ENCODE data around the gene SPTBN5. TPM values are rescaled to one million over a fixed set of nuclear protein-coding genes. Genes with fewer than 3 reads are reported as not detected.
A peak's percentile ranks its signal among the peaks of the same experiment; 100 is the strongest.
"Not testable (repeated sequence)": the region's sequence is repeated elsewhere in the genome, so short reads cannot be mapped to it uniquely, and the experiment has no call there.

Gene SPTBN5
- total RNA-seq, 4 donors from 2014 or later = 0.27 to 4.1 (median 1.8) TPM; not detected in 1

- H3K4me3 ChIP-seq = no peak overlapping the region
- H3K27ac ChIP-seq = no peak overlapping the region
- TF ChIP-seq POLR2A (IDR thresholded peaks at IDR 0.05) (no peak), CTCF (IDR thresholded peaks at IDR 0.05) (no peak)
- peaks cover 0 to 17% (median 0%) of the 10 kb centered on the region in 3 donors for H3K36me3 ChIP-seq
- no peaks in the 10 kb centered on the region for H3K27me3 ChIP-seq
- peaks cover 0 to 3% (median 0%) of the 10 kb centered on the region in 4 donors for H3K4me1 ChIP-seq
- DNase-seq = no peak
- no peaks in the 10 kb centered on the region for H3K9me3 ChIP-seq
Measured at GRCh38 chr15:41836073-41836472, 57.8 kb downstream of the SPTBN5 start.

GRCh38 chr15:41834096-41834495, 59.8 kb downstream of the SPTBN5 start:
- TF ChIP-seq POLR2A (IDR thresholded peaks at IDR 0.05) = no peak
- no peak for TF ChIP-seq CTCF (IDR thresholded peaks at IDR 0.05)
- H3K27me3 ChIP-seq = no peaks in the 10 kb centered on the region
- no peak overlapping the region for H3K27ac ChIP-seq
- peaks cover 0 to 10% (median 0%) of the 10 kb centered on the region in 3 donors for H3K36me3 ChIP-seq
- H3K4me3 ChIP-seq = no peak overlapping the region
- no peak for DNase-seq
- H3K9me3 ChIP-seq = no peaks in the 10 kb centered on the region
- peaks cover 0 to 5% (median 2%) of the 10 kb centered on the region in 4 donors for H3K4me1 ChIP-seq

- H3K4me3 ChIP-seq = no peak overlapping the region
- no peaks in the 10 kb centered on the region for H3K27me3 ChIP-seq
- no peaks in the 10 kb centered on the region for H3K9me3 ChIP-seq
- no peak for DNase-seq
- peaks cover 0 to 10% (median 0%) of the 10 kb centered on the region in 3 donors for H3K36me3 ChIP-seq
- peaks cover 2 to 12% (median 7%) of the 10 kb centered on the region in 4 donors for H3K4me1 ChIP-seq
- H3K27ac ChIP-seq = no peak overlapping the region
- no peak for TF ChIP-seq POLR2A (IDR thresholded peaks at IDR 0.05)
- no peak for TF ChIP-seq CTCF (IDR thresholded peaks at IDR 0.05)
Measured at GRCh38 chr15:41832875-41833274, 61.0 kb downstream of the SPTBN5 start.

GRCh38 chr15:41832208-41832607, 61.6 kb downstream of the SPTBN5 start:
- H3K4me3 ChIP-seq = no peak overlapping the region
- no peak for DNase-seq
- peaks cover 5 to 15% (median 8%) of the 10 kb centered on the region in 4 donors for H3K4me1 ChIP-seq
- no peak for TF ChIP-seq POLR2A (IDR thresholded peaks at IDR 0.05)
- no peaks in the 10 kb centered on the region for H3K27me3 ChIP-seq
- peaks cover 0 to 10% (median 0%) of the 10 kb centered on the region in 3 donors for H3K36me3 ChIP-seq
- H3K9me3 ChIP-seq = no peaks in the 10 kb centered on the region
- no peak overlapping the region for H3K27ac ChIP-seq

GRCh38 chr15:41831291-41831690, 62.6 kb downstream of the SPTBN5 start:
- H3K4me1 ChIP-seq = peaks cover 5 to 16% (median 8%) of the 10 kb centered on the region in 4 donors
- H3K27me3 ChIP-seq, H3K36me3 ChIP-seq, H3K27ac ChIP-seq, H3K9me3 ChIP-seq, H3K4me3 ChIP-seq: not testable (repeated sequence)
- DNase-seq = peak in 2 of 3 donors; percentile 27 to 67

- no peaks in the 10 kb centered on the region for H3K9me3 ChIP-seq
- H3K36me3 ChIP-seq = peaks cover 0 to 12% (median 0%) of the 10 kb centered on the region in 3 donors
- no peak overlapping the region for H3K4me3 ChIP-seq
- no peak for DNase-seq
- TF ChIP-seq CTCF (IDR thresholded peaks at IDR 0.05) = no peak
- no peak for TF ChIP-seq POLR2A (IDR thresholded peaks at IDR 0.05)
- no peak overlapping the region for H3K27ac ChIP-seq
- H3K27me3 ChIP-seq = no peaks in the 10 kb centered on the region
- H3K4me1 ChIP-seq = peaks cover 5 to 16% (median 8%) of the 10 kb centered on the region in 4 donors
Measured at GRCh38 chr15:41829959-41830646, 63.8 kb downstream of the SPTBN5 start.

All from Peyer's patch (tissue), 4 donors.